Spleen (tissue), 7 donors: Measurements from ENCODE around the gene CPED1.

Experiments
- CTCF ChIP-seq, 11 experiments: fragments of 200-600 bp in 7 of 11; fragments of 450-650 bp in 4 of 11; sonication (generic) in 4 of 11; IDR thresholded peaks in 8 of 11; conservative IDR thresholded peaks in 3 of 11; 1 replicate in 7 of 11; 2 replicates in 4 of 11; pipeline versions ENCODE4 v1.4.0 to v1.8.0; 2016 to 2021; ENCODE audit warnings: antibody characterized with exemption in 11 of 11, inconsistent platforms in 4 of 11, mild to moderate bottlenecking in 1 of 11
- POLR2A ChIP-seq, 3 donors: fragments of 450-650 bp; IDR thresholded peaks; one replicate each; pipeline ENCODE4 v1.5.1; 2017; ENCODE audit warnings: antibody characterized with exemption in 3 of 3, mild to moderate bottlenecking in 1 of 3
- POLR2AphosphoS5 ChIP-seq, 3 donors: sonication (generic); formaldehyde crosslinking; IDR thresholded peaks; one replicate each; pipeline ENCODE4 v1.5.1; 2017; ENCODE audit warnings: antibody characterized with exemption in 3 of 3
- donor health status: DM: no; HTN: no; CAD: no; lungs with moderate emphysema.
- donor health status: DM: no; HTN: no; CAD: no.
- donor health status: DM: no; HTN: no; CAD: no.

DNA sequence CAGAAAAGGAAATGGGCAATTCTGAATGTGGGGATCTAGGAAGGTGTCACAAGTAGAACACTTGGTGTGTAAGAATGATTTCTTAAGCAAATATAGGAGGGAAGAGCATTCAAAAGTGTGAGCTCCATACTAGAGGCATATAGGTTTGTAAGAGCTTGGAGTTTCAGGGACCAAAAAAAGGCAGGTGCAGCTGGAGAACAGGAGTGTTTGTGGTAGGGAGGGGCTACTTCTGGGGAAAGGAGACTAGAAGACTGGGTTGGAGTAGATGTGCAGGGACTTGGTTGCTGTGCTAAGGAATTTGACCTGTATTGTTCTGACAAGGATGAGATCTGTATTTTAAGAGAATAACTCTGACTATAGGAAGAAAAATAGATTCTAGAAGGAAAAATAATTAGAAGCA, 46.4 kb downstream of the CPED1 start:
- TF ChIP-seq CTCF (IDR thresholded peaks at IDR 0.05 in 8 of 11, conservative IDR thresholded peaks at IDR 0.05 in 3 of 11), result no peak
- TF ChIP-seq POLR2A (IDR thresholded peaks at IDR 0.05), result no peak
- TF ChIP-seq POLR2AphosphoS5 (IDR thresholded peaks at IDR 0.05), result no peak
